Neural progenitor cell (in vitro differentiated cells): ENCODE measurements around the gene LRRN3.

Experiments used
- CTCF ChIP-seq: fragments of 200-600 bp; sonication (generic); IDR thresholded peaks from 2 replicates; pipeline ENCODE4 v1.5.1; 2017; ENCODE audit warnings: antibody characterized with exemption, mild to moderate bottlenecking
- EZH2 ChIP-seq: fragments of 200-600 bp; sonication (generic); IDR thresholded peaks from 2 replicates; pipeline ENCODE4 v1.6.1; 2017; ENCODE audit warnings: antibody characterized with exemption, mild to moderate bottlenecking, moderate library complexity

GRCh38 chr7:111138586-111138985 is 47.7 kb downstream of the LRRN3 start:
- TF ChIP-seq EZH2 (no peak), CTCF (no peak)
